HG02852 (cell line): ENCODE data around the gene C4orf36.

ENCODE experiments used
- ATAC-seq: cut with Tn5 transposase; IDR thresholded peaks from one replicate; pipeline ENCODE4 v1.9.1; 2021; ENCODE audit warnings: mild to moderate bottlenecking, moderate library complexity; ENCODE audit not compliant: unreplicated experiment

The C4orf36 gene

GRCh38 chr4:86870442-86871069 lies 21.7 kb downstream of the C4orf36 start:
- ATAC-seq, result no peak

- no peak for ATAC-seq
Observed at GRCh38 chr4:86857341-86858052, 34.7 kb downstream of the C4orf36 start.

DNA sequence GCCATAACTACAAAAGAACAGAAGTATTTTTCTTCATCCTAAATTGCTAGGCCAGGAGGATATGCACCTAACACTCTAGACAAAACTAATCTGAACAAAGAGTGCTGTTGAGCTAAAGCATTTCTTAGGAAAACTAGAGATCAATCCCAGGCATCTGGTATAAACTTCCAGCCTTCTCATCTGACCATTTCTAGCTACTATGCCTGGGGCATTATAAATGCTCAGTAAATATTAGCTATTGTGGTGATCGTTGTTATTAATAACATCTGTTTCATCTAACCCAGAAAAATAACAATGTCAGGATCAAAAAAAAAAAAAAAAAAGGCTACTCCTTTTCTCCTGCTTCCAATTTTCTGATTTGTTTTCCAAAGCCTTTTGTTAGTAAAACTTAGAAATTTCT lies 35.3 kb downstream of the C4orf36 start:
- no peak for ATAC-seq

DNA sequence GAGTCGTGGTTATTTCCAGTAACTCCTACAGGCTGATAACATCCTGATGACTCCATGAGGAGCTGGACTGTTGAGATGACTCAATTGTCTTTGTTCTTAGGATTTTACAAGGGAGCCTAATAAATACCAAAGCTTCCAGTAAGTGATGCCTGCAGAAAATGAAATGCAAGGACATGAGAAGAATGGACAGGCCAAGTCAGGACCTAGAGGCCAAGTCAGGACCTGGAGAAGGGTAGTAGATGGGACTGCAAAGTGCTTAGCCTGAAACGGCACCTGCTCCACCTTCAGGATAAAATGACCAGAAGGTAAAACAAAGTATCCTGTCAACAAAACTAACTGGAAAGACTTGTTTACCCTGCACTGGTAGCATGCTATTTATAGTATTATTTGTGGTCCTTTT lies 36.6 kb downstream of the C4orf36 start:
- ATAC-seq, result no peak

DNA sequence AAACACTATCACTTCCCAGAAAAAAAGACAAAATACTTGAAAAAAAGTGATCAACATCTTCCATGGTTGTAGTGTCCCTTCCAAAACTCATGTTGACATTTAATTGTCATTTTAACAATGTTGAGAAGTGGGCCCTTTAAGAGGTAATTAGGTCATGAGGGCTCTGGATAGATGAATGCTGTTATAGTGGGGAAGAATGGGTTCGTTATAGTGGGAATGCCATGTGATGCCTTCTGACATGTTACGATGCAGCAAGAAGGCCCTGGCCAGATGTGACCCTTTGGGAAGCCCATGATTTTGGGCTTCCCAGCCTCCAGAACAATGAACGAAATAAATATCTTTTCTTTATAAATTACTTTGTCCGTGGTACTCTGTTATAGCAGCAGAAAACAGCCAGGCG lies 39.0 kb downstream of the C4orf36 start:
- ATAC-seq, result no peak

GRCh38 chr4:86848732-86849619 lies 43.2 kb downstream of the C4orf36 start, which contains the start of gene SLC10A6:
Gene SLC10A6 (minus strand): TSS chr4:86849384. CDS start chr4:86849115, 269 bp downstream.
- ATAC-seq, result no peak

- no peak for ATAC-seq
Observed at GRCh38 chr4:86848136-86848535, 44.1 kb downstream of the C4orf36 start.

DNA sequence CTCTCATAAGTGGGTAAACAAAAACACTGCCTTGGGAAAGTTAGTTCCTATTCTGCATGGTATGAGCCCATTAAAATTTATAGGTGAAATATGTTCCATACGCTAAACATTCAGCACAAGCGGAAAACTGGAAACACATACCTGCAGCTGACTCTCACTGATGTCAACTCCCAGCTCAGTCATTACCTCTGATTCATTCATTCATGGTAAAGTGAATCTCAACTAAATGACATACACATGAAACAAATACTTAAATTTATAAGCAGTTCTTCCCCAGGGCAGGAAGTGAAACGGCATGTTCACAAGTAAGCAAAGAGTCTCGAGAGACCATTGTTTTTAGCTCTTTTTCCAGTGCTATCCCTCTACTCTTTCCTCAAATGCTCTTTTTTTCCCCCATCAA lies 44.7 kb downstream of the C4orf36 start:
- ATAC-seq, result no peak

- ATAC-seq, result no peak
Observed at GRCh38 chr4:86846921-86847320, 45.3 kb downstream of the C4orf36 start.

DNA sequence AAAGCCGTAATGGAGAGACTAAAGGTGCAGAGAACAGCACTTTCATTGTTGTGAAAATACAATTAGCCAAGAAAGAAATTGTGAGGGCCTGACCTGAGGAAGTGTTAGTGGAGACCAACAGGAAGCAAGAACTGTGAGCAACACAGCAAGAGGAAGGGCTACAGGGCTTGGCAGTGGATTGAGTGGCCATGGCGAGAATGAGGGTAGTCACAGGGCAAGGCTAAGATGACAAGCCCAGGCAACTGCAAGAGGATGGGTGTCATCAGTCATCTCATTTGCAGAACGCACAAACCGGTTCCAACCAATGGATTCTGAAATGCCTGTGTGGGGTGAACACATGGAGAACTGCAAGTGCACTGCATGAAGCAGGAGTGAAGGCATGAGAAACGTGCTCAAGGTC lies 46.6 kb downstream of the C4orf36 start:
- ATAC-seq, result no peak

GRCh38 chr4:86841309-86841708 lies 50.9 kb downstream of the C4orf36 start:
- no peak for ATAC-seq

DNA sequence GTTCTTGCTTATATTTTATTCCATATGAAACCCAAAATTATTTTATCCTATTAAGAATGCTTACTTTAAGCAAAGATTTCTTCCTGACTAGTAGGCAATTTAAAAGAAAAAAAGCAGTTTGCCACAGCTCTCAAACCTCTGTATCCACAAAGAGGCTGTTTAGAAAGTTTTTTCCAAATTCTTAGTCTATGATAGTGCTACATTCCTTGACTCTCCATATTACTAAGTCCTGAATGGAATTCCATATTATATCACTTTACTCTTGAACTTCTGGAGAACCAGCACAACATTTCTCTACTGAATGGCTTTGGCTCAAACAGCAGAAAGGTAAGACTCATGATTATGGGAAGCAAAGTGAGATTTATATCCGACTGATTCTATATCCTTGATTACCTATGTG lies 51.4 kb downstream of the C4orf36 start:
- ATAC-seq, result no peak

DNA sequence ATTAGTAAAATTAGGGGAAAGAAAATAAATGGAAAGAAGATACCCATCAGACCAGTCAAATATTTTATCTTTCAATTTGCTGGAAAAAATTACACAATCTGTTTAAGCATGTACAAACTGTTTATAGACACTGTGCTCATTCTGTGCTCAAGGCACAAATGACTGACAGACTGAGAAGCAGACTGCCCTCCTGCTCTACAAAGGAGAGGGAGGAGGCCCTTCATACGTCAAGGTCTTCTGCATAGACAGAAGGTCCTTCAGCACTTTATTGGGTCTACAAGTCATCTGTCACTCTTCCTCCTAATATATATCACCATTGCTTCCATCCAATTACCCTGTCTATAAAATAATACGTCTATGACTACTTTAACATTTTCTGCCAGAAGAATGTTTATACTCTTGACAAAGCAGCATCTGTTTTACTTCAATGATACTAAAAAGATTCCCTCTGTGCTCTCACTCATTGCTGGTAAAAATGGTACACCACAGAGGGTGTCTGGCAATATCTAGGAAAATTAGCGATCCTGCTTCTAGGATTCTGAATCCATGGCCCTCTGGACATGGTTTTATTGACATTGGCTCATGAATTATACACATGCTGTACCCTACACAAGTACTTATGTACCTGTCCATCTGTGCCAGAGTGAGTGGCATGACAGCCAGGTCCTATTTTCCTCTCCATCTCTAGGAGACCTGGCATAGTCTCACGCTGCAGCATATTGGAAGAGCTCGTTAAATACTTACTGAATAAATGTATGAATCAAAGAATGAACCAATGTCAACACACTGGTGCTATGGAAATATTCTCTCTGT lies 54.3 kb downstream of the C4orf36 start:
- no peak for ATAC-seq

DNA sequence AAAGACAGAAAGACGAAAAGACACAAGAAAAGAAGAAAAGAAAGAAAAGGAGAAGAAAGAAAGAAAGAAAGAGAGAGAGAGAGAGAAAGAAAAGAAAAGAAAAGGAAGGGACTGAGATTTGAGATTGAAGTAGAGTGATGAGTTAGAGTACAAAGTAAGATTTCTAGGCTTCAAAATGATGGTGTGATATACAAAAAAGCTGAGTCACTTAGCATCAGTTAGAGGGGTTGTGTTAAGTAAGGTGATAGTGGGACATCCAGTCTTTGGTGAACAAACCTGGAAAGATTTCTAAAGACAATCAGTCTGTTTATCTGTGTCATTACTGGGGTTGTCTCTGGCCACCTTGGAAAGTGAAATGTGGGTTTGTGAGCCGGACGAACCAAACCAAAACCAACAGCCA lies 56.5 kb downstream of the C4orf36 start:
- ATAC-seq, result no peak

DNA sequence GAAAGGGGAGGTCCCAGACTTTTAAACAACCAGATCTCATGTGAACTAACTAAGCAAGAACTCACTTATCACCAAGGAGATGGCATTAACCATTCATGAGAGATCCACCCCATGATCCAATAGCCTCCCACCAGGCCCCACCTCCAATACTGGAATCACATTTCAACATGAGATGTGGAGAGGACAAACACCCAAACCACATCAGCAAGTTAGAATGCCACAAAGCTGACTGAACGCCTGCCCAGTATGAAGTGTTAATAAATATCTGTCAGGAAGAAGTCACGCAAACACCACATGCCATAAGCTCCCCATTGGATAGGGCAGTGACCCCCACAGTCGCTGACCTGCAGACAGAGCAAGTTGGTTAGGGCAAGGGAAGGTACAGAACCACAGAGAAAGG lies 57.3 kb downstream of the C4orf36 start:
- no peak for ATAC-seq

- no peak for ATAC-seq
Observed at GRCh38 chr4:86833615-86834014, 58.6 kb downstream of the C4orf36 start.

- no peak for ATAC-seq
Observed at GRCh38 chr4:86831262-86832130, 60.7 kb downstream of the C4orf36 start.
